HG02852 (cell line): ENCODE measurements around the gene ATXN7L1.
A peak's percentile ranks its signal among the peaks of the same experiment; 100 is the strongest.
"Not testable (repeated sequence)": the region's sequence is repeated elsewhere in the genome, so short reads cannot be mapped to it uniquely, and the experiment has no call there.

Experiments
- ATAC-seq: cut with Tn5 transposase; IDR thresholded peaks from one replicate; pipeline ENCODE4 v1.9.1; 2021; ENCODE audit warnings: mild to moderate bottlenecking, moderate library complexity; ENCODE audit not compliant: unreplicated experiment

Gene ATXN7L1

DNA sequence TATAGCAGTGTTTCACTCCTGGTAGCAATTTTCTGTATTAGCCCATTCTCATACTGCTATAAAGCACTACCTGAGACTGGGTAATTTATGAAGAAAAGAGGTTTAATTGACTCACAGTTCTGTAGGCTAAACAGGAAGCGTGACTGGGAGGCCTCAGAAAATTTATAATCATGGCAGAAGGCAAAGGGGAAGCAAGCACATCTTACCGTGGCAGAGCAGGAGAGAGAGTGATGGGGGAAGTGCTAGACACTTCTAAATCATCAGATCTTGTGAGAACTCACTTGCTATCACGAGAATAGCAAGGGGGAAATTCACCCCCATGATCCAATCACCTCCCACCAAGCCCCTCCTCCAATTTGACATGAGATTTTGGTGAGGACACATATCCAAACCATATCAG, 163.5 kb downstream of the ATXN7L1 start:
- no peak for ATAC-seq

DNA sequence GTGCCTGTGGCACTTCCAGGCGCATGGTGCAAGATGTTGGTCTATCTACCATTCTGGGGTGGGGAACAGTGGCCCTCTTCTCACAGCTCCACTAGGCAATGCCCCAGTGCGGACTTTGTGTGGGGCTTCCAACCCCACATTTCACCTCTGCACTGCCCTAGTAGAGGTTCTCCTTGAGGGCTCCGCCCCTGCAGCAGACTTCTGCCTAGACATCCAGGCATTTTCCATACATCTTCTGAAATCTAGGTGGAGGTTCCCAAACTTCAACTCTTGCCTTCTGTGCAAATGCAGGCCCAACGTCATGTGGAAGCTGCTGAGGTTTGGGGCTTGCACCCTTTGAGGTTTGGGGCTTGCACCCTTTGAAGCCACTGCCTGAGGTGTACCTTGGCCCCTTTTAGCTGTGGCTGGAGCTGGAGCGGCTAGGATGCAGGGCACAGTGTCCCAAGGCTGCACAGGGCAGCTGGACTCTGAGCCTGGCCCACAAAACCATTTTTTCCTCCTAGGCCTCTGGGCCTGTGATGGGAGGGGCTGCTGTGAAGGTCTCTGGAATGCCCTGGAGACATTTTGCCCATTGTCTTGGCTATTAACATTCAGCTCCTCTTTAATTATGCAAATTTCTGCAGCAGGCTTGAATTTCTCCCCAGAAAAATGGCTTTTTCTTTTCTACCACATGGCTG, 164.5 kb downstream of the ATXN7L1 start:
- no peak for ATAC-seq

DNA sequence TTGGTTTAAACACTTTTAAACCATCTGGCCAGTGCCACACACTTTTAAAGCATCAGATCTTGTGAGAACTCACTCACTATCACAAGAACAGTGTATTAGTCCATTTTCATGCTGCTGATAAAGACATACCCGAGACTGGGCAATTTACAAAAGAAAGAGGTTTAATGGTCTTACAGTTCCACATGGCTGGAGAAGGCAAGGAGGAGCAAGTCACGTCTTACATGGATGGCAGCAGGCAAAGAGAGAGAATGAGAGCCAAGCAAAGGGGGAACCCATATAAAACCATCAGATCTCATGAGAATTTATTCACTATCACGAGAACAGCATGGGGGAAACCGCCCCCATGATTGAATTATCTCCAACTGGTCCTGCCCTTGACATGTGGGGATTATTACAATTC, 165.7 kb downstream of the ATXN7L1 start:
- not testable (repeated sequence) for ATAC-seq

DNA sequence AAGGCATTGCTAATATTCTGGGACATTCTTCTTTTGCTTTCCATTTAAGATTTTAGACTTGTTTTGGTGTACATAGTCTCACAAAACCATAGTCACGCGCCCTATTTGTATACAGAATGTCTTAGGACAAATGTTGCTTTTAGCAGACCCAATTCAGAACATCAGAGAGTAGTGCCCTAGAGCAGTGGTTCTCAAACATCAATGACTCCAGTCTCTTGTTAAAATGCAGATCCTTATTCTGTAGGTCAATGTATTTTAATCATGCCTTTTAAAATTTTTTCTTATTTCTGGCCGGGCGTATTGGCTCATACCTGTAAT, 167.7 kb downstream of the ATXN7L1 start:
- ATAC-seq: no peak

DNA sequence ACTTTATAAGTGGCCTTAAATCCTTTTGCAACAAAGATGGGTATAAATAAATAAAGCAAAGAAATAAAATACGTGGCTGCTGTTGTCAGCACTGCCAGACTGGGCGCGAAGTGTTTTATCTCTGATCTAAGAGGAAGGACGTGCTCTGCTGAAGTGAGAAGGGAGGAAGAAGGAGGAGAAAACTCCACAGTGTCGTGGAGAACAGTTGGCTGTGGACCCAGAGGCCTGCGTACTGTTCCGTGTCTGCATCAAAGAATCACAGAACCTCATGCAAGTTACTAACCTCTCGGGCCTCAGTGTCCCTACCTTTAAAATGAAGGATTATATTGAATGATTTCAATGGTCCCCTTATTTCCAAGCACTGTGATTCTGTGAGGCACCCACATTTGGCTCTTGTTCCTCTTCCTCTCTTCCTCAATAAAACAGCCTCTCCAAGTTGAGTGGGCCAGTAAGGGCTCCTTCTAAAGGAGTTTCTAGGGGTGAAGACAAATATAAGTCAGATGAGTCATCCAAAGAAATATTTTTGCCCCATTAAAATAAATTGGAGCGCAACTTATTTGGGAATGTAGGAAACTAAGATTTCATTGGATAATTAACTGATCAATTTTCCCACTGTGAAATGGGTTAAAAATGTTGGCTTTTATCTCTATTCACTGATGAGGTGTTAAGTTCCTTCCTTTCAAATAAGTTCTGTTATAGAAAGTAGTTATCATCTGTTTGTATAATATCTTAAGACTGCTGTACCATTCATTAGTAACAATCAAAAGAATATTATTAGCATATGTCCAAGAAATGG, 168.2 kb downstream of the ATXN7L1 start:
- ATAC-seq: no peak

DNA sequence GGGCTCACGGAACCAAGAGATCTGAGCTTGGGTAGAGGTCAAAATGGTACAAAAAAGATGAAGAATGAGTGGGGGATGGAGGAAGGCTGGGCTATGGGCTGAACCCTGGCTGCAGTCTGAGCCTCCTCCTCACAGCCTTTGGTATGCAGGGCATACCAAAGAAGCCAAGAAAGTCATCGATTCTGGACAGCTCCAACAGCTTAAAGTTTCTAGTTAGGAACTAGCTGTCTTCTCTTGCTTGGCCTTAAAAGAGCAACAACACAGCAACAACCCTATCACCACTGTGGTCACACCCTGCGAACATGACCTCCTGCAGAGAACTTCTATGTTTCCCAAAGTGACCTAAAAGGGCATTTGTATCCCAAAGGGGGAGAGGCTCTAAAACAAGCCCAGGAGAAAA, 169.0 kb downstream of the ATXN7L1 start:
- no peak for ATAC-seq

DNA sequence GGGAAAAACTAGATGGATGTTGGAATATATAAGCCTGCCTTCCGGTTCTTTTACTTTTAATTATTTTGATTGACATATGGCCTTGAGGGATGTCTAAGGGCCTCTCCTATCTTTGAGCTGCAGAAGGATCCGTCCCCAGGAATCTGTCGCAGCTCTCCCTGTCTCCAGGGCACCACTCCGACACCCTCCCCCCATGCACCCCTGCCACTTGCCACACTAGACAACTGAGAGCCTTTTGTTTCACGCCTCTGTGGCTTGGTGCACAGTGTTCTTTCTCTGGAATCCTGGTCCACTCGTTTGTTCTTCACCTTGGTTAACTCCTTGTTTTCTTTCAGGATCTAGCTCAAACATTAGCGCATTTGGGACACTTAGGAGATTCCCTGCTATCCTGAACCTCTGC, 171.0 kb downstream of the ATXN7L1 start:
- no peak for ATAC-seq

DNA sequence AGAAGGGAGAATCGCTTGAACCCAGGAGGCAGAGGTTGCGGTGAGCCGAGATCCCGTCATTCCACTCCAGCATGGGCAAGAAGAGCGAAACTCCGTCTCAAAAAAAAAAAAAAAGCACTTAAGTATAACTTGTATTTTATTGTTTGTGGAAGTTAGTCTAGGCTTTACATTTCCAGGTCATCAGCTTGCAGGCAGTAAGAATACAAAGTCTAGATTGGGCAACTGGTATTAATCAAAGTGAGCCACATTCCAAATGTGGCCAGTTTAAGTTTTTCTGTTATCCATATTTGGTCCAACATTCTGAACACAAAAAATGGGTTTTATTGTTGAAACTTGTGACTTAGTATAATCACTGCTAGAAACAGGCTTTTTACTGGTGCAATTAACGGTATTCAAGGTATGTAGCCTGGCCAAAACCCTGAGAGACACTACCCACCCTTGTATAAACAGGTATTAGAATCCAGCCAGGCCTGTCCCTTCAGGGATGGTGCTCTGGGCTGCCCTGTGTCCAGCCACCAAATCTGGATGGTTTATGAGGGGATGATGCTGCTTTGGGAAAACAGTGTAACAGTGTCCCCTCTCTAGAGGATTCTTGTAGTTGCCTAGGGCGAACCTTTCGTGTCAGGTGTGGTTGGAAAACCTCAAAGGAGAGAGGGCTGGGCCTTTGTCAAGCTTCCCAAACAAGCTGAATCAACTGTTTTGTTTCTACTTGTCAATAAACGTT, 173.0 kb downstream of the ATXN7L1 start:
- no peak for ATAC-seq

DNA sequence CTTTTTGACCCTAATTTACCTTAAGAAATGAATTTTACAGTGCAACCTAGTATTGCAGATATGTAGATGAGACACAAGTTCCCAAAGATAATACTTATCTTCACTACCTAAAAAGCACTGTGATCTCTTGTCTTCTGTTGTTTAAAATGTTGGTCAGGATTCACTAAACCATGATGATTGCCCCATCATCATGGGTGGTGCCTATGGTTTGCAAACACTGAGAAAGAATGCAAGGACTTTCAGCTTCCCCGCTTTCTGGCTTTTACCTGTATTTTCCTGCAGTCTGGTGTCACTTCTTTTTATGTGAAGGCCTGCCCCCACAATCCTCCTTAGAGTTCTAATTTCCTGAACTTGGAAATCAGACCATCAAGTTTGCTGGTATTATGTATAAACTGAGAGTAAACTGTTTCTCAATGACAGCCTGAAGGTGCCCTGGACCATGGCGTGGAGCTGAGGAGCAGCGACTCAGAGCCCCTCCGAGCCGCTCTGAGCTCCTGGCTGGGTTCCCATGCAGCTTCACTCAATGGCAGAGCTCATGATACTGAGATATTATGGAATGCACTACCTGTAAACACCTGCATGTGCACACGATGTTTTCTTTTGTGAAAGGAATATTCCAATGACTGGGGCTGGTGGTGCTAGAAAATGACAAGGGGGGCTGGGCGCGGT, 176.7 kb downstream of the ATXN7L1 start:
- ATAC-seq: no peak

DNA sequence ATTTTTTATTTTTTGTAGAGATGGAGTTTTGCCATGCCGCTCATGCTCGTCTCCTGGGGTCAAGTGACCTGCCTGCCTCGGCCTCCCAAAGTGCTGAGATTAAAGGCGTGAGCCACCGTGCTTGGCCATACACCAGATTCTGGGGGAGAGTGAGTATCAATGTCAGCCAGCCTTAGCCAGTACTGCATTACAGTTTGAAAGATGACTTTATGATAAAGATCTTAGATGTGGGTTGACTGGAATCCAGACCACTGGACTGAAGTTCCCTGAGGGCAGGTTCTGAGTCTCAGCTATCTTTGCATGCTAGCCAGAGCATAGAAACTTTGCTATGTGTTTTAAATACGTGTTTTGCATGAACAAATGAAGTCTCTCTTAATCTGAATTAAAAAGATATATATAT, 177.9 kb downstream of the ATXN7L1 start:
- ATAC-seq: no peak

DNA sequence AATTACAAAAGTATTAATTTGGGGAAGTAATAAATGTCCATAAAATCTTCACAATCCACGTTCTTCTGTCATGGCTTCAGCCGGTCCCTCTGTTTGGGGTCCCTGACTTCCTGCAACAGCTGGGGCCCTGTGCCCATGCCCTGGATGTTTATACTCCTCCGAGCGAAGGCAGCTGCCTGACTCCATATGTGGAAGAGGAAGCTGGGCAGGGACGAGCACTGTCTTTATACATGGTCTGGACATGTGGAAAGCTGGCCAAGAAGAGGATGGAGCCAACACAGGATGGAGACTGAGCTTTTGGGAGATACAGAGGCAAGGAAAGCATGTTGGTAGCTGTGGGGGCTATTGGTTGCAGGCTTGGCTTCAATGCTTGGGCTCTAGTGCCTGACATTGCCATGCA, 178.6 kb downstream of the ATXN7L1 start:
- no peak for ATAC-seq

DNA sequence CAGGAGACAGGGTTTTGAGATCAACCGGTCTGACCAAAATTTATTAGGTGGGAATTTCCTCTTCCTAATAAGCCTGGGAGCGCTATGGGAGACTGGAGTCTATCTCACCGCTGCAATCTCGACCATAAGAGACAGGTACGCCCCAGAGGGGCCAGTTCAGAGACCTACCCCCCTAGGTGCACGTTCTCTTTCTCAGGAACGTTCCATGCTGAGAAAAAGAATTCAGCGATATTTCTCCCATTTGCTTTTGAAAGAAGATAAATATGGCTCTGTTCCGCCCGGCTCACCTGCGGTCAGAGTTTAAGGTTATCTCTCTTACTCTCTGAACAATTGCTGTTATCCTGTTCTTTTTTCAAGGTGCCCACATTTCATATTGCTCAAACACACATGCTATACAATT, 179.2 kb downstream of the ATXN7L1 start:
- ATAC-seq: not testable (repeated sequence)

DNA sequence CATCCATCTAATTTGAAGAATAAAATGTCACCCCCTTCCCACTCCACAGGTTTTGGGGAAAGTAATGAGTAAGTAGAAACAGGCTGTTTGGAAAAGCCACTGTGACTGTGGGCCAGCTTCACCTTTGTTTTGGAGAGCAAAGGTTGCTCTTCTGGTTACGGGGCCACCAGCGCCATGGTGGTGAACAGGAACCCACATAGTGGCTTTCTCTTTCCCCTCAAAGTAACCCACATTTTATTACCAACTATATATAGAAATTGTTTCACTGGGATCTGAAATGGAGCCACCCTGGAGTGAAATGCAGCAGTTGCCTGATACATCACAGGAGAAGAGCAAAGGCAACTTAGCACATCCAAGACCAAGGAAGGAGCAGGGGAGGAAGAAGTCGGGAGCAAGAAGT, 182.8 kb downstream of the ATXN7L1 start:
- ATAC-seq: no peak

DNA sequence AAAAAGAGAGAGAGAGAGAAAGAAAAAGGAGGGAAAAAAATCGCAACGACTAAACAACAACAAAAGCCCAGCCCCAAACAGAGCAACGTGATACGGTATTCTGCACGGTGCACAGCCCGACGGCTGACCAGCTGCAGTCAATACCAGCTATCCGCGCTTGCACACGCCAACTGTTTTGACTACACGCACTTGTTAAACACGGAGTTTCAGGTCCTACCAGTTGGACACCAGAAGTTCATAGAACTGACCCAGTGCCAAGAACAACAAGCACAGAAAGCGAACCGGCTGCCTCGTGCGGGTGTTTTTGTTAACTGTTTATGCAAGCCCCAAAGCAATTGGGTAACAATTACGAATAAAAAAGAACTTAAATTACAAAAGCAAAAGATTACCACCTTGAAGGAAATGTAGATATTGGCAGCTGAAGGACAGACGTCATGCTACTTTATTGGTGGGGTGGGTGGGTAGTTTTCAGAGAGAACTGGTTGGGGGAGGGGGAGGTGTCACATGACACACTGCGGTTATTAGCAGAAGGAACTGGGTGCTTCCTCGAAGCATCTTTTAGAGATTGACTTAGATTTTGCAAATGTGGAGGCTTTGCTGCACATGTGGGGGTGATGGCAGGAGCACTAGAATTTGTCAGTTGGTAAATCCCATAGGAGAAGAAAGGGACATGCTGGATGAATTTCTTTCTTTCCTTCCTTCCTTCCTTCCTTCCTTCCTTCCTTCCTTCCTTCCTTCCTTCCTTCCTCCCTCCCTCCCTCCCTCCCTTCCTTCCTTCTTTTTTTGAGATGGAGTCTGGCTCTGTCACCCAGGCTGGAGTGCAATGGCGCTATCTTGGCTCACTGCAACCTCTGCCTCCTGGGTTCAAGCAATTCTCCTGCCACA, 184.5 kb downstream of the ATXN7L1 start:
- ATAC-seq: peak; percentile 57

DNA sequence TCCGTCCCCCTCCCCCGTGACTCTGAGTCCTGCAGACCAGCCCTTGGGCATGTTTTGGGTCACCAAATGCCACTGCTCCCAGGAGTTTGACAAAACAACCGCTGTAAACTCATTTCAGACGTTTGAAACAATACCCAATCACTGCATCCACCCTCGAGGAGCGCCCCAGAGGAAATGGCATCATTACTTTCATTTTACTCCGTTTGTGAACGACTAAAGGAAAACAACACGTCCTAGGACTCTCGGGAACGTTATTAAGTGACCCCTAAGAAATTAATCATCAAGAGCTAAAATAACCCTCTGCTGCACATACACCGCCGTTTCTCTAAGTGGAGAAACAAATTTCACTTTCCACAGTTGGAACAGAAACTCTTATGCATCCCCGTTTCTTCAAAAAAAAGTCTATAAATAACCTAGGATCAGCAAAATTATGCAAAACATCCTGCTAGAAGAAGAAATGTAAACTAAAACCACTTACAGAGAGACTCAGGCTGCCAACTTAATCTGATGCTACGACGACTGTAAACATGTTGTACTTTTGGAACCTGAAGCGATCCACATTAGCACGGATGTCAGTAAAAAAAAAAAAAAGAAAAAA, 185.2 kb downstream of the ATXN7L1 start:
- peak; percentile 37 for ATAC-seq

DNA sequence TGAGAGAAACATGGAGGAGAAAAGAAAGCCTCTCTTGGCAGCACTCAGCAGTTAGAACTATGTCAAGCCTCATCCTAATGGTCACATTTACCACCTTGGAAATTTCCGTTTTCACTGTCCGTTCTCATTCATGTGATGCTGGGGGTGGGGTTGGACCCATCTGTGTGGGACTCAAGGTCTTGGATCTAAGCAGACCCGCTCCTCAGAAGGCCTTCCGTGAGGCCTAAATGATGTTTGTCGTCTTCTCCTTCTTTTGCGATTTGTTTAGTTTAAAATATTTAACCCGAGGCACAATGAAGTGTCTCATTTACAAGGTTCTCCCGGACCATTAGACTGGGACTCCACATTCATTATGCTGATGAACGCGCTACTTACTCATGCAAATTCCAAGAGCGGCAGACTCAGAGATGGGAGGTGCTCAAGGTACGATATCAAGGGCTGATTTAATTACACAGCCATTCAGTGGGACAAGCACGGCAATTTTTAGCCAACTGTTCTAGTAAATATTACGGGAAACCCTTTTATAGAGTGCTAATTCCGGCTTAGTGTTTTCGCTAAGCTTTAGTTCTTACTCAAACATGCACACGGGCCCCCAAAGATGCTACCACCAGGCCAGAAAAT, 186.0 kb downstream of the ATXN7L1 start:
- ATAC-seq: no peak

DNA sequence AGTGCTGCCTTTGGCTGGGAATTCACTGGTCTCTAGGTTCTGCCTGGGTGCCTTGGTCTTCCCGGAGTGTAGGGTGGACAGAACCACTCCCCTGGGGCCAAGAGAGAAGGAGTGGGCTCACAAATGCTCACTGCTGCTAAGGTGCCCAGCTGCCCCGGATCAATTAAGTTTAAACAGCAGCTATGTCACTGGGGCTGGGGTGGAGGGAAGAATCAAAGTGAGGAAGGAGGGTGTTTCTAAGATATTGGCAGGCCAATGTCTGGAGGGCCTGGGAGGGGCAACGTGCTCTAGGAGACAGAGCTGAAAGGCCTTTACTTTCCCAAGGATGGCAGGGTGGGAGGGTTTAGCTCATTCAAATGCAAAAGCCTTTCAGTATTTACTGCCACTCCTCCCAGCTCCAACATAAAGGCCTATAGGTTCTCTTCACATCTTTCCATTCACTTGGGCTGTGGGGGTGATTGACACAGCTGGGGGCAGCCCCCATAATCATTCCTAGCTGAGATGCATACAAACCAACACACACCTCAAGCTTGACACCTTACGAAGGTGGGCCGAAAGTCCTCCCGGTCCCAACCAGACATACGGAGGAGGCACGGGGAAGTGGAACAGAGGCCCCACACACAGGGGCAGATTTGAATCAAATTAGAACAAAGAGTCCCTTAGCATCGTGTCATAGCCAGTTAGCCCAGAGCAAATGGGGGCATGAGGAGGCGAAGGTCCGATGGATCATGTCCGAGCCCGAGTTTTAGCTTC, 187.2 kb downstream of the ATXN7L1 start:
- ATAC-seq: no peak

DNA sequence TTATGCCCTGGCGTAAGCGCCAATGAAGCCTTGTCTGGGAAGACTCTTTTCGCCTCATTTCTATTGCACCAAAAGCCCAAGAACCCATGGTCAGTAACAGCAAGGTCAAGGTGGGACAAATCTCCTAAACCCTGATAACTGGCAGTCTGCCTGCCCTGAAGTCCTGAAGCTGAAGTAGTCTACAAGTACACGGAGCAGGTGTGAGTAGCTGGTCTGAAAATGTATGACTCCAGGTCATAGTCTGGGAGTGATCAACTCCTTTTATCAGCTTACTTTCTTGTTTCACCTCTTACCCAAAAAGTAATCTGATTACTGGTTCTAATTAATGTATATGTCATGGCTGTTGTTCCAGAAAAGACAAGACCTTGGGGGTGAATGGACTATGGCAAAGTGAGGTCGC, 187.8 kb downstream of the ATXN7L1 start:
- no peak for ATAC-seq

DNA sequence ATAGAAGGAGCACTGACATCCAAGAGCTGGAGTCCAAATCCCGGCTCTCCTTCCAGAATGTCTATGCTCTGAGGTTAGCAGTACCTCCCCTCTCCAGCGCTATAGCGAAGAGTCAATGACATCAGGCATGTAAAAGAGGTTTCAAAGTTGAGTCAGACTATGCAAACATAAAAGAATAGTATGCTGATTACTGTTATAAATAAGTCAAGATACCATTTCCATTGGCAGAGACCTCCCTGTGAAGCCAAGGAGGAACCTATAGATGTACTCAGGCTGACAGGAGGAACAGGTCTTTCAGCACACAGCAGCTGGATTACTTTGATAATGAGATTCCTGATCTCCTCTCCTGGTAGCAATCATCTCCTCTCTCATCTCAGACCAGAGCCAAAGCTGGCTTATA, 191.2 kb downstream of the ATXN7L1 start:
- ATAC-seq: no peak
